ENCODE results near the gene VEZT.
"Not testable (repeated sequence)": the region's sequence is repeated elsewhere in the genome, so short reads cannot be mapped to it uniquely, and the experiment has no call there.

- TF ChIP-seq CTCF (IDR thresholded peaks at IDR 0.05; ENCODE audit: low read depth, low read length, missing input control); TAF1 (conservative IDR thresholded peaks at IDR 0.05); GABPA (IDR thresholded peaks at IDR 0.05 in 1 of 2, conservative IDR thresholded peaks at IDR 0.05 in 1 of 2); ATF3 (IDR thresholded peaks at IDR 0.05); RAD21 (IDR thresholded peaks at IDR 0.05); FOXA1 (IDR thresholded peaks at IDR 0.05): not testable (repeated sequence)
- TF ChIP-seq, protein P1, sequence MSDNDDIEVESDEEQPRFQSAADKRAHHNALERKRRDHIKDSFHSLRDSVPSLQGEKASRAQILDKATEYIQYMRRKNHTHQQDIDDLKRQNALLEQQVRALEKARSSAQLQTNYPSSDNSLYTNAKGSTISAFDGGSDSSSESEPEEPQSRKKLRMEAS (IDR thresholded peaks at IDR 0.05) = not testable (repeated sequence)
Measured at GRCh38 chr12:95324246-95324645, 106.6 kb downstream of the VEZT start.

Data from liver (tissue), 3 donors.